HG02798 (cell line): ENCODE measurements around the gene LRP11.
"Not testable (repeated sequence)": the region's sequence is repeated elsewhere in the genome, so short reads cannot be mapped to it uniquely, and the experiment has no call there.

Experiments used
- ATAC-seq: cut with Tn5 transposase; IDR thresholded peaks from one replicate; pipeline ENCODE4 v1.9.1; 2021; ENCODE audit warnings: mild to moderate bottlenecking; ENCODE audit not compliant: unreplicated experiment, poor library complexity

Gene LRP11

DNA sequence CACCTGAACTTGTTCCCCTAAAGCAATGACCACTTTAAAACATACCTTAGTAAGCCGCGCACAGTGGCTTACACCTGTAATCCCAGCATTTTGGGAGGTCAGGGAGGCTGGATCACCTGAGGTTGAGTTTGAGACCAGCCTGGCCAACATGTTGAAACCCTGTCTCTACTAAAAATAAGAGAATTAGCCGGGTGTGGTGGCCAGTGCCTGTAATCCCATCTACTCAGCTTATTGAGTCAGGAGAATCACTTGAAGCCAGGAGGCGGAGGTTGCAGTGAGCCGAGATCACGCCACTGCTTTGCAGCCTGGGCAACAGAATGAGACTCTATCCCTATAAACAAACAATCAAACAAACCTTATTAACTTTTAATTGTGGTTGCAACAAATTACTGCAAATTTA, 35.3 kb upstream of the LRP11 start:
- no peak for ATAC-seq

DNA sequence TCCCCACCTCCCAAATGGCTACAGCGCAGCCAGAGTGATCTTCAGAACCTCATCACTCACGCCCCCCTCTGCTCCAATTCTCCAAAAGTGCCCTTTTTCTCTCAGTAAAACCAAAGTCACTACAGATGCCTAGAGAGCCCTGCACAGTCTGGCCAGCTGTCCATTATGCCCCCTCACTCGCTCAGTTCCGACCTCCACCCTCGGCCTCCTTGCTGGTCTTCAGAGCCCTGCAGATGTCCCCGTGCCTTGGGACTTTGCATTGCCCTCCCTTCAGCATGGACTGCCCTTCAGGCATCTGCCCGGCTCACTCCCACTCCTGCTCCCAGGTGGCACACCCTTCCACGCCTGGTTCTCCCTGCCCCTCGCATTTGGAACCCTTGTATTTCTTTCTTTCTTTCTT, 34.8 kb upstream of the LRP11 start:
- ATAC-seq = no peak

DNA sequence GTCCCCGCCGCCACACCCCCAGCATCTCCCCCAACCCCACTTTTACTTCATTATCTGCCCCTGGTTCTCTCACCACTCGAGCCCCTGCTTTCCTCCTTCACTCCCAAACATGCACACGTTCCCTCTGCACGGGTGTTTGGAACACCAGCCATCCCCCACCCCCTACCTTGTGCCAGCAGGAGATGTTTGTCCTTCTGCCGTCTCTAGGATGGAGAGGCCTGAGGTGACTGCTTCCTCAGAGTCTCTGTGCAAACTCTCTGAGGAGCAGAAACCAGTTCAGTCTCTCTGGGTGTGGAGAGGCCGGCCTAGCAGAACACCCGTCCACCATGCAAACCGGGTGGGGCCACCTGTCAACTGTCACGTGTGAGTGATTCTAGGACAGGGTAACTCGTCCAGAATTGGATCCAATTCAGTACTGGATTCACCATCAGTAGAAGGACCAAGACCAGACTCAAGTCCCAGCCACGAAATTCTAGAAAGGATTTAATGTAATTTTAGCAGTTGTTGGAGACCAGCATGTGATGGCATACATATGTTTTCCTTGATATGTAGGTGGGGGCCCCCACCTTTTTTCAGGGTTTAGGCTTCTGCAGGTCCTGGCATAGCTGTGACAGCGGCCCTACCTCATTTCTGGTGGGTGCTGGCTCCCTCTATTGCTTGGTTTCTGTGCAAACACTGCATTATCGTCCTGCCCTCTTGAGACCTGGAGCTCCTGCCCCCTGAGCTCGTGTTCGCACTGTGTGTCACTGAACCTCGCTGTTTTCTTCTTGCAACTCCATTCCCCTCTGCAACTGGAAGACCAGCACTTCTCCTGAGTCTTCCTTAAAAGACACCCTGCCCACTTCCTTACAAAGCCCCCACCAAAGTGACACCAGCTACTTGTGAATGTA, 33.9 kb upstream of the LRP11 start, which contains the start of gene RAET1E:
RAET1E (minus strand) TSS at position 259 of the 890 bp plus-strand sequence. CDS start 7,212 bp downstream, outside the sequence.
- no peak for ATAC-seq

DNA sequence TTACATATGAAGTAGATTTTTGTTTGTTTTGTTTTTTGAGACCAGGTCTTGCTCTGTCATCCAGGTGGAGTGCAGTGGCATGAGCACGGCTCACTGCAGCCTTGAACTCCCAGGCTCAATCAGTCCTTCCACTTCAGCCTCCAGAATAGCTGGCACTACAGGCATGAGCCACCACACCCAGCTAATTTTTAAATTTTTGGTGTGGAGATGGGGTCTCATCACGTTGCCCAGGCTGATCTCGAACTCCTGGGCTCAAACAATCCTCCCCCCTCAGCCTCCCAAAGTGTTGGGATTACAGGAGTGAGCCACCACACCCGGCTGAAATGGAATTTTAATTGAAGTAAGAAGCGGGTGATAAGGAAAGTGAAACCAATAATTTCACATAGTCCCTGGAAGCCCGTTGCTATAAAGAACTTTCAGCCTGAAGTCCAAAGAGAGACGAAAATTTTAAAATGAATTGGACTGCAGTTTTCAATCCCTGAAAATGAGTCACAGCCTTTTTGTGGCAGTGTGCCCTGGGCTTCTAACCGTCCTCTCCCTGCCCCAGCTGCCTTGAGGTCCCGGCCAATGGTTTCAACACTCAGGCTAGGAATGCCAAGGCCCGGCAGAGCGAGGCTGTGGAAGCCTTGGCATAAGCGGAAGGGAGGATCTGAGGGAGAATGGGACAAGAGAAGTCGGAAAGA, 33.0 kb upstream of the LRP11 start:
- no peak for ATAC-seq

DNA sequence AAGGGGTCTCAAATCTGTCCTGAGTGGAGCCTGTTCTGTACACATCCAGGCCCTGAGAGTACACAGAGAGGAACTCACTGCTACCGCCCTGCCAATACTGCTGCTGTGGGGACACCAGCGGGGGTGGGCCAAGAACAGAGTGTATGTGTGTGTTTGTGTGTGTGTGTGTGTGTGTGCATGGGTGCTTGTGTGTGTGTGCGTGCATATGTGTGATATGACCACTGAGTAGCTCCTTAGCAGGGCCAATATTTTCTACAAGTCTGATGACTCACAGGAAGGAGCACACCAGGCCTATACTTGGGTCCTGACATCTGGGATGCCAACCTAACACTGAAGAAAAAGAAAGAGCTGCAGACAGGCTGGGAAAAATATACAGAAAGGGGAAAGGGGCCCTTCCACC, 32.3 kb upstream of the LRP11 start:
- ATAC-seq = no peak

DNA sequence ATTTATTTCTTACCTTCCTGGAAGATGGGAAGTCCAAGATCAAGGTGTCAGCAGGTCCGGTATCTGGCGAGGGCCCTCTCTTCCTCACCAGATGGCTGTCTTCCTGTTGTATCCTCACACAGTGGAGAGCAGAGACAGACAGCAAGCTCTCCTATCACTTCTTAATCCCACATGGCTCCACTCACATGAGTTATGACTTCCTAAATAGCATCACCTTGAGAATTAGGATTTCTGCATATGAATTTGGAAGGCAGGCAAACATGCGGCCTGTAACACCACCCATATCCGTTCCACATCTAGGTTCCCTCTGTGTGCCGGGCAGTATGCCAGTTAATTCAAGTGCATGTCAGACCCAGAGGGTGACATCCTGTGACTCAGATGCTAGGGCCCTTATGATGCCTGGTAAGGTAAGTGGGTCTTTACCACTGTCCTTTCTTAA, 31.7 kb upstream of the LRP11 start:
- ATAC-seq = no peak

DNA sequence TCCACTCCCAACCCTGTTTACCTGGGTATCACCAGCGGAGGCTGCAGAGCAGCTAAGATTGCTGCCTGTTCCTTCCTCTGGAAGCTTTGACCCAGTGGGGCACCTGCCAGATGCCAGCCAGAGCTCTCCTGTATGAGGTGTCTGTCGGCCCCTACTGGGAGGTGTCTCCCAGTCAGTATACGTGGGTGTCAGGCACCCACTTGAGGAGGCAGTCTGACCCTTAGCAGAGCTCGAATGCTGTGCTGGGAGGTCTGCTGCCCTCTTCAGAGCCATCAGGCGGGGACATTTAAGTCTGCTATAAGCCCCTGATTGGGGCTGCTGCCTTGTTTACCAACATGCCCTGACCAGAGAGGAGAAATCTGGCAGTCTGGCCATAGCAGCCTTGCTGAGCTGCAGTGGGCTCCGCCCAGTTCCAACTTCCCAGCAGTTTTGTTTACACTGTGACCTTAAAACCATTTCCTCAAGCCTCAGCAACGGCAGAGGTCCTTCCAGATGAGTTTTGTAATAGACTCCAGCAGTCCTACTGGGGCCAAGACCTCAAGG, 31.0 kb upstream of the LRP11 start:
- ATAC-seq = no peak

DNA sequence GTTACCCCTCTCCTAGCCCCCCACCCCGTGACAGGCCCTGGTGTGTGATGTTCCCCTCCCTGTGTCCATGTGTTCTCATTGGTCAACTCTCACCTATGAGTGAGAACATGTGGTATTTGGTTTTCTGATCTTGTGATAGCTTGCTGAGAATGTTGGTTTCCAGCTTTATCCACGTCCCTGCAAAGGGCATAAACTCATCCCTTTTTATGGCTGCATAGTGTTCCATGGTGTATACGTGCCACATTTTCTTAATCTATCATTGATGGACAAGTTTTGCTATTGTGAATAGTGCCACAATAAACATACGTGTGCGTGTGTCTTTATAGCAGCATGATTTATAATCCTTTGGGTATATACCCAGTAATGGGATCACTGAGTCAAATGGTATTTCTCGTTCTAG, 27.7 kb upstream of the LRP11 start:
- ATAC-seq = not testable (repeated sequence)

DNA sequence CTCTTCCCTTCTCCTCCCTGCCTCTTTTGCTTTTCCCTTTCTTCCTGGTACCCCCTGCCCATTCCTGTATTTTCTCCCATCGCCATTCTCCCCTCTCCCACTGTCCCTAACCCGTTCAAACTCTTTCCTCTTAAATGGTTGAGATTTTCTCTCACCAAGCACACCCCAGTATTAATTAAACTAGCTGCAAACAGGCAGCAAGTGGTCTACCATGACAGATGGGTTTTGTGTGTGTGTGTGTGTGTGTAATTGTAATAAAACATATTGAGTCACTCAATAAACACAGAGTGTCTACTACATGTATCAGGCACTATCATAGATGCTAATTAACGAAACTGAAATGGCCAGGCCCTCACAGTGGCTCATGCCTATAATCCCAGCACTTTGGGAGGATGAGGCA, 27.1 kb upstream of the LRP11 start:
- ATAC-seq = no peak

DNA sequence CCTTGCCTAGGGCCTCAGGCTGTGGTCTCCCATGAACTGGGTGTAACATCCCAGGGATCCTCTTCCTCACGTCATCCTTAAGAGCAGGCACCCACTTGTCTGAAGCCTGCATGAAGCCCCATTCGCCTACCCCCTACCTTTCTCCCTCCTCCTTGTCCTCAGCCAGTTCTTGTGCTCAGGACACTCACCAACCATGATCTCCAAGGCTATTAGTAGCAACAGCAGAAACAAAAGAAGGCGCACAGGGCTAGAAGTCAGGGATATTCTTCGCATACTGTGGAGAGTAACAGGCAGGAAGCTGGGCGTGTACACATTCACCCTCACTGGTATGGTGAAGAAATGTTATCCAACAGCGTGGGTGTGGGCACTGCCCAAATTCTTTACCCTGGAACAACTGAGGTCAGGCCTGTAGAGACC, 26.5 kb upstream of the LRP11 start:
- no peak for ATAC-seq

DNA sequence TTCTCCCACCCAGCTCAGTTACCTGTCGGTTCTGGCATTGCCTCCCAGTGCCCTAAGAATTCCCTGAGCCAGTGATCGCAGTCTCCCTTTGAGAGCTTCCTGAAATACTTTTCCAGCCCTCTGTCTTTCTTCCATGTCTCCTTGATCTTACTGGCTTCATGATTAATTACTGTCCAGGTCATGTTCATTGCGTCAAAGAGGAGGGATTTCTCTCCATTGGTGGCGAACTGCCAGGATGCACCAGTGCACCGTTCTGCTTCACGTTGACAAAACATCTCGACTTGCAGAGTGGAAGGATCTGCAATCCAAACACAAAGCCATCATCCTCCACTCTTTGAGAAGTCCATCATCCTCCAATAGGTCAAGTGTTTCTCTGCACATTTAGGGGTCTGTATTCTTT, 25.2 kb upstream of the LRP11 start:
- ATAC-seq = no peak

DNA sequence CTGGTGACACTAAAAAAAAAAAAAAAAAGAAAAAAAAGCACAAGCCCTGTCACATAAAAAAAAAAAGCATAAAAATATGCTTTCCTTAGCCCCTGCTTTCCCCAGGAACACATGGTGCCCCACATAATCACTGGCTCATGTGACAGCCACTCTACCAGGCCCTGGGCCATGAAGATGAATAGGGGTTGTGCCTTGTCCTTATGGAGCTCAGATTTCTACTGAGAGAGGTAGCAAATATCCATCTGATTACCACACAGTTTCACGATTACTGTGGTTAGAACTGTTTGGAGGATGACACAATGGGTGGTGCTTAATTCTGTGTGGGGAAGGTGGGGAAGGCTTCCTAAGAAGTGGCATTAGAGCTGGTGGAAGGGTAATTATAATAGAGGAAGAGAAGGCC, 24.5 kb upstream of the LRP11 start:
- ATAC-seq = no peak

DNA sequence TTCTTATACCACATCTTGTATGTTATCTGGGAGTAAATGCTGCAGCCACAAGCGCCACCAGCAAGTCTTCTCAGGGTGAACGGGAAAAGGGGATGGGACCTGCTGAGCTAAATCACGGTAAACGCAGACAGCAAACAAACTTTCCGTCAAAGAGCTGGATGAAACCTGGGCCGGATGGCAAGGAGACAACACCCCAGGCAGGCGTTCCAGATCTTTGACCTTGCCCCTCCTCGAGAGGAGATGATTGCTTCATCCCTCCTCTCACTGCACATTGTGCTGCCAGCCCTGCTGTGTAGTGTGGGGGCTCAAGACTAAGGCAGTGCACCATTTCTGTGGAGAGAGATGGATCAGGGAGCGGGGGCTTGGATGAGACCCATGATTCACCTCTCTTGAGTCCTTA, 23.9 kb upstream of the LRP11 start:
- ATAC-seq = no peak

DNA sequence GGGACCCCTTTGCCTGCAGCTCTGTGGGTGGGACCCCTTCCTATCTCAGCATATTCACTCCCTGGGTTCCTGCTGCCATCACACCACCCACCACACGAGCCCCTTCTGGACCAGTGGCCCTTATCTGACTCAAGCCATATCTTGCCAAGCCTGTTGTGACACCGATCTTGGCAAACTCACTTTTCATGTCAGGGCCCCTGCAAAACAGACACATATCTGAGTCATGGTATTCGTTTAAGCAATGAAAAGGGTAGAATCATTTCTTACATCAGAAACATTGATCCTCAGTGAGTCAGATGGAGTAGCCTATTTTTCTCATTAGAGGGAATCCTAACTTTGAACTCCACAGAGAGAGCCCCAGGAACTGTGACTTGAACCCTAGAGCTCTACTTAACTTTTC, 23.2 kb upstream of the LRP11 start:
- ATAC-seq = no peak

DNA sequence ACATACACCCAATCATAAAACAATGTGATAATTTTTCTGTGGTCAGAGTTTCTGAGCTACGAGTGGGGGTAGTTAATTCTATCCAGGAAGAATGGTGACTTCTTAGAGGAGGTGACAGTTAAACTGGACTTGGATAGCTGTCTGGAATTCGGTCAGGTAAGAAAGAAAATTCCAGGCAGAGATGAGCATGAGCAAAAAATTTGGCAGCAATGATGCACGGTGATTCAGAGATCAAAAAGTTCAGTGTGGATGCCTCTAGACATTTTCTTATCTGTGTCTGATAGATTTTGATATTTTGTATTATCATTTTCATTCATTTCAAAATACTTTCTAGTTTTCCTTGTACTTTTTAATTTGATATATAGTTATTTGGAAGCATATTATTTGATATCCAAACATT, 21.7 kb upstream of the LRP11 start:
- no peak for ATAC-seq

DNA sequence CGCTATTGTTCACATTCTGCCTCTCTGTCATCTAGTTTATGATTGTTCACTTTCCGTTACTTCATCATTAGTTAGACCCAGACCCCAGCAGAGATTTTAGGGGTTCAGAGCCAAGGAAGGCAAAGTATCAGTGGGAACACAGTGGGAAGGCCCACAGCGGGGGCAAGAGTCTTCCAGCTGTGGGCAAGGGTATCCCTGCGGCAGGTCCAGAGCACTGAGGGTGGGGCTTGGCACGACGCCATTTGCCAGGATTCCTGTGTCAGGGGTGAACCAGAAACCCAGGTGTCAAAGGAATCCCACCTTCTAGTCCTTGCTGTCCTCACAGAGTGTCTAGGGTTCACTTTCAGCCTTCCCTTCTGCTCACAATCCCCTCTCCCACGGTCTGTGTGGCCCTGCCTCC, 20.5 kb upstream of the LRP11 start:
- no peak for ATAC-seq

DNA sequence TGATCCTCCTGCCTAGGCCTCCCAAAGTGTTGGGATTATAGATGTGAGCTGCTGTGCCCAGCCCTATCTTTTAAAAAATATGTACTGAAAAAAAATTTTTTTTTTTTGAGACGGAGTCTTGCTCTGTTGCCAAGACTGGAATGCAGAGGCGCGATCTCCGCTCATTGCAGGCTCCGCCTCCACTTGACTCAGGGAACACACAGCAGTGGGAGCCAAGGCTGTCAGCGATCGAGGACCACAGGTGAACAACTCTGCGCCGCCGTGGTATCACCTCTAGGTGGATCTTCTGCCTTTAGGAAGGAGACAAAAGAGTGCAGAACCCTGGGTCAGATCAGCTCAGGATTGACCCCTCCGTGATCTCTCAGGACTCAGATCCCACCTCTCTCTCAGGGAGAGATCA, 20.1 kb upstream of the LRP11 start:
- no peak for ATAC-seq

DNA sequence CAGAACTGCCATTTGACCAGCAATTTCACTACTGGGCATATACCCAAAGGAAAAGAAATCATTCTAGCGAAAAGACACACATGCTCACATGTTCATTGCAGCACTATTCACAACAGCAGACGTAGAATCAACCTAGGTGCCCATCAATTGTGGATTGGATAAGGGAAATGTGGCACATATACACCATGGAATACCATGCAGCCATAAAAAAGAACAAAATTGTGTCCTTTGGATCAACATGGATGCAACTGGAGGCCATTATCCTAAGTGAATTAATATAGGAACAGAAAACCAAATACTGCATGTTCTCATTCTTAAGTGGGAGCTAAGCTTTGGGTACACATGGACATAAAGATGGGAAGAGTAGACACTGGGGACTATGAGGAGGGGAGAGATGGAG, 17.7 kb upstream of the LRP11 start:
- ATAC-seq = no peak

DNA sequence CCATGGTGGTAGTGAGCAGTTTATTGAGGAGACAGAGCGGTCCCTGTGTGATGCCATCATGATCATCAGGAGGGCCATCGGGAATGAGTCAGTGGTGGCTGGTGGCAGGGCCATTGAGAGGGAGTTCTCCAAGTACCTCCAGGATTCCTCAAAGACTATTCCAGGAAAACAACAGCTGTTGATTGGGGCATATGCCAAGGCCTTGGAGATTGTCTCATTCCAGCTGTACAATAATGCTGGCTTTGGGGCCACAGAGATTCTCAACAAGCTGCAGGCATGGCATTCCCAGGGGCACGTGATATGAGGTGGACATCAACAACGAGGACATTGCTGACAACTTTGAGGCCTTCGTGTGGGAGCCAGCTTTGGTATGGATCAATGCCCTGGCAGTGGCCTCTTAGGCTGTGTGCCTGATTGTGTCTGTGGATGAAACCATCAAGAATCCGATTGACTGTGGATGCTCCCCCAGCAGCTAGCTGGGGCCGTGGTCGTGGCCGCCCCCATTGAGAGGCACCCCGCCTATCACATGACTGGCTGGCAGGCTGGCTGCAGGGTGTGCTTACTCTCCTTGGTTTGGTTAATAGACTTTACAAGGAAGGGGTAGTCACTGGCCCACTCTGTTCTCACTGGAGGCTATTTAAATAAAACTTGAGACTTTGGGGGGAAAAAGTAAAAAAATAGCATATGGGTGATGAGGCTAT, 17.1 kb upstream of the LRP11 start:
- ATAC-seq = no peak

DNA sequence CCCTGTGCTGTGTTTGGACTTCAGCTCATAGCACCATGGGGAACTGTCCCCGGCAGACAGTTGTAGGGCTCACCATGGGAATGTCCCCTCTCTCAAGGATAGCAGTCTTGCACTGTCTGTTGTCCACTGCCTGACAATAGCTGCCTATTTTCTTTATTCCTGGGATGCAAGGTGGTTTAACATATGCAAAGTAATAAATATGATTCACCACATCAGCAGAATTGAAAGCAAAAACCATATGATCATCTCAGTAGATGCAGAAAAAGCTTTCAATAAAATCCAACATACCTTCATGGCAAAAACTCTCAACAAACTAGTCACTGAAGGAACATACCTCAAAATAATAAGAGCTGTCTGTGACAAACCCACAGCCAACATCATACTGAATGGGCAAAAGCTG, 13.5 kb upstream of the LRP11 start:
- ATAC-seq = no peak
